Large intestine (tissue), 3 donors: Measurements from ENCODE around the gene DAGLB. TPM values are rescaled to one million over a fixed set of nuclear protein-coding genes. Genes with fewer than 3 reads are reported as not detected.
"Not testable (repeated sequence)": the region's sequence is repeated elsewhere in the genome, so short reads cannot be mapped to it uniquely, and the experiment has no call there.

Experiments used
- DNase-seq, 2 donors: peaks; one replicate each; pipeline versions ENCODE4 v3.0.0 to v3.0.0-alpha.2; 2013
- H3K27ac ChIP-seq: one replicate; pipeline ENCODE4 v1.5.1; 2013; ENCODE audit warnings: low read length
- H3K27me3 ChIP-seq: 2 replicates; pipeline ENCODE4 v1.6.1; 2013; ENCODE audit warnings: low read length; ENCODE audit not compliant: control insufficient read depth, insufficient read depth
- H3K36me3 ChIP-seq: 2 replicates; pipeline ENCODE4 v1.6.1; 2013; ENCODE audit warnings: low read length; ENCODE audit not compliant: control insufficient read depth, insufficient read depth
- H3K4me1 ChIP-seq: one replicate; pipeline ENCODE4 v1.6.1; 2013; ENCODE audit warnings: low read length; ENCODE audit not compliant: control insufficient read depth, insufficient read depth
- H3K4me3 ChIP-seq: one replicate; pipeline ENCODE4 v1.5.1; 2013; ENCODE audit warnings: low read length
- H3K9me3 ChIP-seq: one replicate; pipeline ENCODE4 v1.6.1; 2013; ENCODE audit warnings: mild to moderate bottlenecking, low read depth, low read length, moderate library complexity; ENCODE audit not compliant: control insufficient read depth
- WGBS: methylation state at CpG from one replicate; pipeline ENCODE4 v1.1.5; 2013; ENCODE audit warnings: low lambda C conversion rate; ENCODE audit not compliant: insufficient coverage; 5-methylcytosine and 5-hydroxymethylcytosine counted together
- polyA plus RNA-seq: library from polyadenylated mRNA; unstranded; fragments of 120-200 nt; gene quantifications from one replicate; pipeline ENCODE4 v1.2.1, GENCODE V29; 2013

The DAGLB gene
- polyA plus RNA-seq, 1 donor, result 15.3 TPM

DNA sequence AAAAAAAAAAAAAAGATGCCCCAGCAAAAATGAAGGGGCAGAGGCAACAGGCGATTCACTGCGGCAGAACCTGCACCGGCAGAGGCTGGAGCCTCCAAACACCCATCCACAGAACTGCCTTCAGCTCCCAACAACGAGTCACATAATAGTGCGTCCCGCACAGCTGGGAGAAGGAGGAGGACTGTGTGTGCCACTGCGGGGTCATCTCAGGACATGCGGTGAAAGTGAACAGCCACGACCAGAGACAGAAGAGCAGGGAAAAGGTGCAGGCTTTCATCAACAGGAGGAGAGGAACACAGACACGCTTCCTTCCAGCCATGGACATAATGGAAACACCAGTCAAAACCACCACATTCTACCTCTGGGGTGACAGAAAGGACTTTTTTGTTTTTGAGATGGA is 34.1 kb downstream of the DAGLB start:
- Histone ChIP-seq H3K9me3 (peaks cover 8% of the 10 kb centered on the region), H3K27me3 (no peaks in the 10 kb centered on the region), H3K27ac (no peak overlapping the region), H3K4me1 (no peaks in the 10 kb centered on the region), H3K36me3 (peaks cover 75% of the 10 kb centered on the region), H3K4me3 (no peak overlapping the region)
- whole genome bisulfite sequencing, result no CpG with 5 or more reads among the region's 10 CpGs
- DNase-seq, result no peak

DNA sequence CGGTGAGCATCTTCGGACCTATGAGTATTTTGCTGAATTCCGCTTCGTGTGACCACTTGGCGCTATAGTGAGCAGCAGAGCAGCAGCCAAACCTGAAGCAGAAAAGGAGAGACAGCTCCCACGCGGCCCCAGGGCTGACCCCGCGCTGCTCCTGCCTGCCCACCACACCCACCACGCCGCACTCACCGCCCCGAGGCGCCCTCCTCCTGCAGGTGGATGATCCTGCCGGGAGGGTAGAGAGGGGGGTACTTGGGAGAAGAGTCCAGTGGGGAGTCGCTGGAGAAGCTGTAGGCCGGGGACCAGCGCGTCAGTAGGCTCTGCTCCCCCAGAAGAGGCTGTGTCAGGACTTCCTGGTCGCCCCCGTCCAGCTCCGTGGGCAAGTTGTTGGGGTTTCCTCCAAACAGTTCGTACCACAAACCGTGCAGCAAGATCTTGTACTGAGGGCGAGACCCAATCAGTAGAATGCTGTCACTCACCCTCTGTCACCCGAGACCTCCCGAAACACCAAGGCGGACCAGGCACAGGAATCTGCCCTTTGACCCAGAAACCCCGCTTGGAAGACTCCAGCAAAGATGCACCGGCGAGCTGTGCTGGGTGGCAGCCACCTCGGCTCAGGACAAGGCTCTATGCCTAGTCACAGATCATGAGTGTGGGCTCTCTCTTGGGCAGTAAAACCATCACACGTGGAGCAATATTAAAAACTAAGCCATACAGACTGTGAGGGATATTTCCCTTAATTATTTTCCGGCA is 37.6 kb downstream of the DAGLB start:
- Histone ChIP-seq H3K9me3 (peaks cover 8% of the 10 kb centered on the region), H3K4me3 (no peak overlapping the region), H3K36me3 (peaks cover 84% of the 10 kb centered on the region), H3K4me1 (no peaks in the 10 kb centered on the region), H3K27ac (no peak overlapping the region), H3K27me3 (no peaks in the 10 kb centered on the region)
- WGBS, result no CpG with 5 or more reads among the region's 34 CpGs
- DNase-seq, result no peak

DNA sequence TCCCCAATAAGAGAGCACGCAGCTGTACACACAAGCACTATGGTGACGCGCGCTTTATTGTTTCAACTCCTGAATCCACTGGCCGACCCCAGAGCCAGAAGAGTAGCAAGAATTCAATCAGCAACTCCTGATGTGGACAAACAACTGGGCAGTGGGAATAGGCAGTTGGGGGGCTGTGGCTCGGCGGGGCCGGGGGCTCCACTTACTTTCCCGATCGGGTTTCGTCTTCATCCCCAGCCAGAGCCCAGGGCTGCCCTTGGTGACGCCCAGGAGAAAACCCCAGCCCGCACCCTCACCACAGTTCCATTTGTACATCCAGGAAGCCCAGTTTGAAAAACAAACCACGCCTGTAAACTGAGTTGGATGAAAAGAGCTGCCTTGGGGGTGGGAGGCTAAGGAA is 38.7 kb downstream of the DAGLB start:
- peaks cover 8% of the 10 kb centered on the region for H3K9me3 ChIP-seq
- no CpG with 5 or more reads among the region's 14 CpGs for WGBS
- no peak overlapping the region for H3K4me3 ChIP-seq
- peaks cover 85% of the 10 kb centered on the region for H3K36me3 ChIP-seq
- no peak for DNase-seq
- H3K4me1 ChIP-seq, result no peaks in the 10 kb centered on the region
- H3K27ac ChIP-seq, result no peak overlapping the region
- no peaks in the 10 kb centered on the region for H3K27me3 ChIP-seq

DNA sequence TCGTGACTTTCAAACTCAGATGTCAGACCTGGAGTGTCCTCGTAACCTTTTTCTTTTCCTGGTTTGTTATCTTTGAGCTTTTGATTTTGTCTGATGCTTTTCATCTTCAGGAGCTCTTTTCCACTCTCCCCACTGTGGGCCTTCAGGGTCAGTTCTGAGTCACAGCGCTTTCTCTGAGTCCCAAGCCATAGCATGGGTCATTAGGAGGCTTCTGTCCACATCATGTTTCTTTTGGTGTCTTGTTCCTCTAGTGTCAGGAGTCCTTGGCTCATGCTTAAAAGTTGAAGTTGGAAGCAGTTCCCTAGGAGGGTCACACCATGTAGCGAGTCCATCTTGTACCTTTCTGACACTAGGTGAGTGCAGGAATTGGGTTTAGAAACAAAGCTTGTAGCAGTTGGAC is 40.3 kb downstream of the DAGLB start:
- no peak overlapping the region for H3K4me3 ChIP-seq
- no peak for DNase-seq
- no peak overlapping the region for H3K27ac ChIP-seq
- no CpG with 5 or more reads among the region's 4 CpGs for whole genome bisulfite sequencing
- H3K4me1 ChIP-seq, result no peaks in the 10 kb centered on the region
- peaks cover 89% of the 10 kb centered on the region for H3K36me3 ChIP-seq
- no peaks in the 10 kb centered on the region for H3K27me3 ChIP-seq
- H3K9me3 ChIP-seq, result peaks cover 8% of the 10 kb centered on the region

DNA sequence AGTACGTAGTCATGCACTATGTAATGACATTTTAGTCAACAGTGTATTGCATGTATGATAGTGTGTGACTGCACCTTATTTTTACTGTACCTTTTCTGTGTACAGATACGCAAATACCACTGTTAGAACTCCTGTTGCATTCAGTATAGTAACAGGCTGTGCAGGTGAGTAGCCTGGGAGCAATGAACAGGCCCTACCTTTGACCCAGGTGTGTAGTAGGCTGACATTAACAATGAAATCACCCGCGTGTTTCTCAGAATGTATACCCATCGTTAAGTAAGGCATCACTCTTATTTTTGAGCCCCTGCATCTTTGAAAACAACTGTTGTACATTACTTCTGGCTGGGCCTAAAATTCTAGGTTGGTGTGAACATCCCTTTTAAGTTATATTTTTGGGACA is 41.6 kb downstream of the DAGLB start:
- WGBS, result 100% methylated on average over 1 of the region's 5 CpGs
- Histone ChIP-seq H3K4me1 (no peaks in the 10 kb centered on the region), H3K36me3 (peaks cover 90% of the 10 kb centered on the region), H3K27me3 (no peaks in the 10 kb centered on the region), H3K27ac (no peak overlapping the region), H3K9me3 (peaks cover 8% of the 10 kb centered on the region), H3K4me3 (no peak overlapping the region)
- DNase-seq, result no peak

DNA sequence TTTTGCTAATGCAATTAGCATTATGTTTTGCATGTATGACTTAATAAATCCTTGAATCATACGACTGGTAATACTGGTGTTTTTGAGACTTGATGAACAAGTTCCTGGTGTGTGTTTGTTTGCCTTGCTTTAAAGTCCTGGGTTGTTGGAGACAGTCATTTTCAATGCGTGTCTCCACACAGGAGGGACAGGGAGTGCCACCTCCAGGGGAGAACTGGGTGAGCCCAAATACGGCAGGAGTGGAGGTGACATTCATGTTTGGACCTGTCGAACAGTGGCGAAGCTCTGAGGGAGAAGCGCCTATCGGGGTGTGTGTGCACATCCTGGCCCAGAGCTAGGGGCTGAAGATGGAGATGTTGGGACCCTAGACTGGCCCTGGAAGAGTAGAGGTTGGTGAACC is 43.8 kb downstream of the DAGLB start:
- Histone ChIP-seq H3K4me1 (peaks cover 5% of the 10 kb centered on the region), H3K4me3 (no peak overlapping the region), H3K27me3 (no peaks in the 10 kb centered on the region), H3K27ac (no peak overlapping the region), H3K9me3 (no peaks in the 10 kb centered on the region), H3K36me3 (peaks cover 87% of the 10 kb centered on the region)
- no peak for DNase-seq
- no CpG with 5 or more reads among the region's 7 CpGs for WGBS

DNA sequence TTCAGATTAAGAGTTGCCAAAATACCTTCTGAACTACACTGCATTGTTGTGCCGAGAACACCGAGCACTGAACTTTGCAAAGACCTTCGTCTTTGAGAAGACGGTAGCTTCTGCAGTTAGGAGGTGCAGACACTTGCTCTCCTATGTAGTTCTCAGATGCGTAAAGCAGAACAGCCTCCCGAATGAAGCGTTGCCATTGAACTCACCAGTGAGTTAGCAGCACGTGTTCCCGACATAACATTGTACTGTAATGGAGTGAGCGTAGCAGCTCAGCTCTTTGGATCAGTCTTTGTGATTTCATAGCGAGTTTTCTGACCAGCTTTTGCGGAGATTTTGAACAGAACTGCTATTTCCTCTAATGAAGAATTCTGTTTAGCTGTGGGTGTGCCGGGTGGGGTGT is 45.0 kb downstream of the DAGLB start:
- peaks cover 7% of the 10 kb centered on the region for H3K4me1 ChIP-seq
- H3K36me3 ChIP-seq, result peaks cover 84% of the 10 kb centered on the region

DNA sequence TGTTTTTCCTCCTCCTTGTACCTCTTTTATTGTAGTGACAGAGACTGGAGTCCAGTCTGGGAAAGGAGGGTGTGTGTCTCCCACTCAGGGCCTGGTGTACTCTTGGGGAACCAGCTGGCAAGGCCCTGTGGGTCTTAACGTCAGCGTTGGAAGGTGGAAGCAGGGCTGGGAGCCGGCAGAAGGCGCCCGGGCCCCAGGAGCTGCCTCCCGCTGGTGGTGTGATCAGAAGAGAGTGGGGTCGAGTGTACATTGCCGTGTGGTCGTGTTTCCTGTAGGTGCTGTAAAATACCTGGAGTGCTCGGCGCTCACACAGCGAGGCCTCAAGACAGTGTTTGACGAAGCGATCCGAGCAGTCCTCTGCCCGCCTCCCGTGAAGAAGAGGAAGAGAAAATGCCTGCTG is 45.7 kb downstream of the DAGLB start:
- H3K36me3 ChIP-seq, result peaks cover 77% of the 10 kb centered on the region
- no peak for DNase-seq
- no peak overlapping the region for H3K4me3 ChIP-seq
- no CpG with 5 or more reads among the region's 17 CpGs for WGBS
- H3K9me3 ChIP-seq, result no peaks in the 10 kb centered on the region
- H3K4me1 ChIP-seq, result peaks cover 7% of the 10 kb centered on the region
- H3K27ac ChIP-seq, result no peak overlapping the region
- no peaks in the 10 kb centered on the region for H3K27me3 ChIP-seq

More for the DNA sequence above, 45.0 kb downstream of the DAGLB start:
- H3K4me3 ChIP-seq, result no peak overlapping the region
- 100% methylated on average over 5 of the region's 13 CpGs for WGBS
- H3K27ac ChIP-seq, result no peak overlapping the region
- no peaks in the 10 kb centered on the region for H3K9me3 ChIP-seq
- DNase-seq, result no peak
- no peaks in the 10 kb centered on the region for H3K27me3 ChIP-seq

DNA sequence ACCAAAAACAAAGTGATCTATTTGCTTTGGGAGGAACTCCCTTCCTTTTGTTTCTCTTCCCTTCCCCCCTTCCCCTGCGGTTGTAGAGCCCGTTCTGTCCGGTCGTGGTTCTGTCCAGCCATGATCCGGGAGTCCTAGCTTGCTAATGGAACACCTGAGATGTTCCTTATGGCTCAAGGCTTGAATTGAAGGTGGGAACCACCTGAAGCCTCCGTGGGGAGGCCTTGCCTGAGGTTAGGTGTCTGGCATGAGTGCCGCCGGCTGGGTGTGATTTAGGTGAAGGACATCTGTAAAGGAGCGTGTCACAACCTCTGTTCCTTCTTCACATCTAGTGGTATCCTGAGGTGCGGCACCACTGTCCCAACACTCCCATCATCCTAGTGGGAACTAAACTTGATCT is 46.2 kb downstream of the DAGLB start:
- Histone ChIP-seq H3K27ac (no peak overlapping the region), H3K4me1 (peaks cover 7% of the 10 kb centered on the region), H3K27me3 (no peaks in the 10 kb centered on the region), H3K9me3 (no peaks in the 10 kb centered on the region), H3K36me3 (peaks cover 73% of the 10 kb centered on the region), H3K4me3 (no peak overlapping the region)
- no CpG with 5 or more reads among the region's 10 CpGs for WGBS
- DNase-seq, result no peak

DNA sequence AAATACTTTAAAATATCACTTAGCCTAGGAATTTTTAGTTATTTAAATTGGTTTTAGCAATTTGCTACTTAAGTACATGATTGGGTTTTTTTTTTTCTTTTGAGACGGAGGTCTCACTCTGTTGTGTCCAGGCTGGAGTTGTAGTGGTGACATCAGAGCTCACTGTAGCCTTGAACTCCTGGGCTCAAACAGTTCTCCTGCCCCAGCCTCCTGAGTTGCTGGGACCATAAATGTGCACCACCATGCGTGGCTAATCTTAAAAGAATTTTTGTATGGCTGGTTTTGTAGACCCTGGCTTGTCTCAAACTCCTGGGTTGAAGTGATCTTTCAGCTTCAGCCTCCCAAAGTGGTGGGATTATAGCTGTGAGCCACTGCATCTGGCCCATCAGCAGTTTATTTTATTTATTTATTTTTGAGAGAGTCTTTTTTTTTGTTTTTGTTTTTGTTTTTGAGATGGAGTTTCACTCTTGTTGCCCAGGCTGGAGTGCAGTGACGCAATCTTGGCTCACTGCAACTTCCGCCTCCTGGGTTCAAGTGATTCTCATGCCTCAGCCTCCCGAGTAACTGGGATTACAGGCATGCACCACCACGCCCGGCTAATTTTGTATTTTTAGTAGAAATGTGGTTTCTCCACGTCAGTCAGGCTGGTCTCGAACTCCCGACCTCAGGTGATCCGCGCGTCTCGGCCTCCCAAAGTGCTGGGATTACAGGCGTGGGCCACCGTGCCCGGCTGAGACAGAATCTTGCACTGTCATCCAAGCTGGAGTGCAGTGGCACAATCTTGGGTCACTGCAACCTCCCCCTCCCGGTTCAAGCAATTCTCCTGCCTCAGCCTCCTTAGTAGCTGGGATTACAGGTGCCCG is 47.3 kb downstream of the DAGLB start:
- H3K4me1 ChIP-seq, DNase-seq, H3K27ac ChIP-seq, H3K27me3 ChIP-seq, H3K9me3 ChIP-seq, H3K4me3 ChIP-seq: not testable (repeated sequence)
- WGBS, result no CpG with 5 or more reads among the region's 19 CpGs
- peaks cover 63% of the 10 kb centered on the region for H3K36me3 ChIP-seq
